Keratinocyte (primary cell): ENCODE measurements around the gene IKZF5.

Experiments used
- CTCF ChIP-seq, 3 experiments: IDR thresholded peaks in 1 of 3; conservative IDR thresholded peaks in 1 of 3; optimal IDR thresholded peaks in 1 of 3; 2 replicates in 2 of 3; 3 replicates in 1 of 3; pipeline versions ENCODE3 to v1.5.1; 2011; ENCODE audit warnings: low read length in 3 of 3, mild to moderate bottlenecking in 3 of 3, moderate library complexity in 2 of 3, control low read depth in 1 of 3, inconsistent platforms in 1 of 3; ENCODE audit not compliant: insufficient read depth in 2 of 3; ENCODE audit errors: extremely low read depth in 1 of 3
- EZH2 ChIP-seq: IDR thresholded peaks from one replicate; pipeline ENCODE4 v1.6.1; 2012; ENCODE audit warnings: inconsistent platforms, mild to moderate bottlenecking, low read length, moderate library complexity

- no peak for TF ChIP-seq CTCF (optimal IDR thresholded peaks at IDR 0.05 in 1 of 3, IDR thresholded peaks at IDR 0.05 in 1 of 3, conservative IDR thresholded peaks at IDR 0.05 in 1 of 3; ENCODE audit: extremely low read depth in 1 of 3, insufficient read depth in 2 of 3, low read length in 3 of 3)
- no peak for TF ChIP-seq EZH2
Observed at GRCh38 chr10:122983898-122984297, 24.7 kb downstream of the IKZF5 start.
